GM19467 (cell line): ENCODE data around the gene HEBP2.
"Not testable (repeated sequence)": the region's sequence is repeated elsewhere in the genome, so short reads cannot be mapped to it uniquely, and the experiment has no call there.

Source experiments
- ATAC-seq: cut with Tn5 transposase; IDR thresholded peaks from one replicate; pipeline ENCODE4 v1.9.1; 2021; ENCODE audit warnings: mild to moderate bottlenecking, moderate library complexity; ENCODE audit not compliant: unreplicated experiment

The HEBP2 gene

DNA sequence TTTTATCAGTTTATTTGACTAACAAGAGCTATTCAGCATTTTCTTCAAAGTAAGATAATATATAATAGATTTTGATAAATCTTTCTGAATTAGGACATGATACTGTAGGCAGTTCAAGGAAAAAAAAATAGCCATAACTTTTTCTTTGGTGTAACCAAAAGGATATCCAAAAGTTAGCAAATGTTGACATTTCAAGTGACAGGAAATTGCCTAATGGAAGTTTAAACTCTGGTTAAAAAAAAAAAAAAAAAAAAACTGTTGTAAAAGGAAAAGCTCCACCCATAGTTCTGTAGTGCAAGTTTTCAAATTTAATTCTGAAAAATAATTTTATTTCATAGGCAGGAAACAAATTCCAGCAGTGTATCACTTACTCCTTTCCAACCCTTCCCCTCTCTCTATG lies 18.8 kb downstream of the HEBP2 start:
- no peak for ATAC-seq

DNA sequence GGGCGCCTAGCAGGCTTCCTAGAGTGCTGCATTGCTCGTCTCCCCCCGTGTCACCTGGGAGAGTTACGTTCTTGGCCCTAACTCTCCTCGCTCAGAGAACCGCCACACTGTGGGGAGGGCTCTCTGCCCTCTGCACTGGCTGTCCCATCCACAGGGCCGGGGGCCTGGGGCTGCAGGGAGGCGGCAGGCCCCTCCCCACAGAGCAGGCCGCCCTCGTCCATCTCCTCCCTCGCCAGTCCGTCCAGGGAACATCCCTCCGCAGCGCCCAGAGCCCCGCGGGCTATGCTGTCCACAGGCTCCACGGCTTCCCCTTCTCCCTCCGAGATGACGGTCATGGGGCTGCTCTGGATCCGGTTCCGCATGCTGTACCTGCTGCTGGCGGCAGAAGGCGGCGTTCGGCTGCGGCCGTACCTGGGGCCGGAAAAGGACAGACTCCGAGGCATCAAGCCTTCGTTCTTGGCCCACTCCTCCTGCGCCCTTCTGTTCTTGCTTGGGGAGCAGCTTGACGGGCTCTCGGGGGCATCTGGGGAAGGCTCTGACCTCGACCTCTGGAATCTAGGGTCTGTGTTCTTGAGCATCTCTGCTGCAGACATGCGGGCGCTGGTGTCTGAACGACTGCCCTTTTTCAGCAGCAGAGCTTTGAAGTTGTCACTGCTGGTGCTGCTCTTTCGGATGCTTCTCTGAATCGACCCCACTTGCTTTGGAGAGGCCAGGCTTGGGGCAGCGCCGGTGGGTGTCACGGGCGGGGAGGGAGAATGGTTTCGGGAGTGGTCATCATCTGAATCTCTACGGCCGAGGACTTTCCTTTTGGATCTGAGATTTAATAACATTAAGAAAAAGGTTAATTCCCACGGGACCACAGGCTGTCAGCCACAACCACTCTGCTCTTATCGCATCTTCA lies 20.2 kb downstream of the HEBP2 start:
- ATAC-seq: no peak

DNA sequence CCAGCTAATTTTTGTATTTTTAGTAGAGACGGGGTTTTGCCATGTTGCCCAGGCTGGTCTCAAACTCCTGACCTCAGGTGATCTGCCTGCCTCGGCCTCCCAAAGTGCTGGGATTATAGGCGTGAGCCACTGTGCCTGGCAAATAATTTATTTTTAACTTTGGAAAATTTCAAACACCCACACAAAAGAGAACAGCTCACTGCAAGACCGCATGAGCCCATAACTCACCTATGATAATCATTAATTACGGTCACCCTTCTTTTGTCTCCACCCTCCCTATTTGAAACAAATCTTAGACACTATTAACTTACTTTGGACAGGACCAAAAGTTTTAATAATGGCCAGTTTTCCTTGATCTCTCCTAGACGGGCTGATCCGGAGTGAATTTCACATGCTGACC lies 21.2 kb downstream of the HEBP2 start:
- ATAC-seq: not testable (repeated sequence)

DNA sequence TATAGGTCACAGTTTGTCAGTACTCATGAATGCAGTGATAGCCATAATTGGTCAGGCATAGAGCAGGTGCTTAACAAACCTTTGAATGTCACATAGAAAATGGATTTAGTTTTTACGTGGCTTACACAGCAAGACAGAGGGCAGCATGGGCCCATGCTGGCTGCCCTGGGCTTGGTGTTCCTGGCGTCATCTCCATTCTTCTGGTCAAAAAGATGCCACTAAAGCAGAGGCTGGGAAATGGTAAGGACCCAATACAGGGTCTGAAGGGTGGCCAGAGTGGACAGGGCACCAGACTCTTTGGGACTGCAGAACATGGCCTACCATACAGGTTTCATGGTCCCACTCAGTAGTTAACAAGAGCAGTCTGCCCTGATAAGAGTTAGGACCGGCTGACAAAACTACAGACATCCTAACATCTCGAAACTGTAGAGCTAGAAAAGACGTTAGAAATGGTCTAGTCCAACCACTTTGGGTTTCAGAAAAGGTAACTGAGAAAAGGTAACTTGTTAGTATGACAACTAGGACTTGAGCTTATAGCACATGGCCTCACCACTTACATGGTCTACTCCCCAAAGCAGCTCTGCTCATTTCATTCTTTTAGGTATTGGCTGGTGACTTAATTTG lies 22.6 kb downstream of the HEBP2 start:
- ATAC-seq: no peak

DNA sequence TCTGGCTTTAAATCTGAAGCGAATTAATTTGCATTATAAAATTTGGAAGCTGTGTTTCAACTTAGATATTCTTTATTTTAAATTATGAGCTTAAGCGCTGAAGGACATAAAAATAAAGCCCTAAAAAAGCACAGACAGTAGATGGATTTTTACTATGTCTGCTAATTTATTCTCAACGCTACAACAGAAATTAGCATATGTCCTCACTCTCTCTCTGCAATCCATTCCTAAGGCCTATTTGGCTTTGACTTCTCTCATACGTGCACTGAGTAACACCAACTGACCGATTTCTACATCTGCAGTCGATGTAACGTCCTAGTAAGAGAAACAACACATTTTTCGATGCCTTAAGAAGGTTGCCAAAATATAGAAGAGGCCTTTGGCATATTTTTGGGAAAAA lies 23.7 kb downstream of the HEBP2 start:
- no peak for ATAC-seq

DNA sequence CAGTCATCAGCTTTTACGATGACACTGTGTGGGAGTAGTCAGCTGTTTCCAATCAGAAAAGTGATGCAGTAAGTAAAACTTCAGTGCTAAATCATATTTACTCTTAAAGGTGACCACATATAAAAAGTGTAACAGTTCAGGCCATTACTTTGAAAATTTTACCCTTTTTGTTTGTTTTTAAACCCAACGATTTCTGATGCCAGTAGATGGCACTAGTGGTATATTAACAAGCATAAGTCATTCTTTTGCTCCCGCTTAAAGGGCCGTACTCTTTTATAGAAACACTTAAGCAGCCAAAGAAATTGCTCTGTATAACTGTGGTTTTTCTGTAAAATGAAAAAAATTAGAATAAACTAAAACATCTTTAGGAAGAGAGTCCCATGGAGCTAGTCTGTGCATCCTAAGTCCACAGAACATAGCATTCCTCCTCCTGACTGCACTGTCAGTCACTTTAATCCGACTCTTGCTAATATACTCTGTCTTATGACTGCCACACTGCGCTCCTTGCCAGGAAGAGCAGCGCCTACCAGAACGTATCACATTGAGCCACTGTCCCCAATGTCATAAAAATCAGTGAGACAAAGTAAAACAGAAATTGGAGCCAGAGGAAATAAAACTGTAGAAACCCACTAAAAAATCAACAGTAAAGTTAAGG lies 25.0 kb downstream of the HEBP2 start:
- peak; percentile 51 for ATAC-seq

DNA sequence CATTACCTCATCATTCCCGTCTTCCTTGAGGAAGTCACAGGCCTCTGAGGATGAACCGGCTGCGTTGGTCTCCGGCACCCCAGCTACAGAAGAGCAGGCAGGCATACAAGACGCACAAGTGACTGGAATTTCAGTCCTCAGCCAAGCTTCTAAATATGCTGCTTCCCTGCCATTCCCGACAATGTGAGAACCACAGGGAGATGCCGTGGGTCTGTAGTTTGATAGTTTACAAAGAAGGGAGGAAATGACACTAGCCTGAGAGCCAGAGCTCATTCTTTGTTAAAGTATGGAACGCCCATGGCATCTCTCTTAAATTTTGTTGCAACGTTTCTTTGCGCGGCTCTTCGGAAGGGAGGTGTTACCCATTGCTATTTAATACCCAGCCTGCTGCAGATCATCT lies 25.7 kb downstream of the HEBP2 start:
- no peak for ATAC-seq

DNA sequence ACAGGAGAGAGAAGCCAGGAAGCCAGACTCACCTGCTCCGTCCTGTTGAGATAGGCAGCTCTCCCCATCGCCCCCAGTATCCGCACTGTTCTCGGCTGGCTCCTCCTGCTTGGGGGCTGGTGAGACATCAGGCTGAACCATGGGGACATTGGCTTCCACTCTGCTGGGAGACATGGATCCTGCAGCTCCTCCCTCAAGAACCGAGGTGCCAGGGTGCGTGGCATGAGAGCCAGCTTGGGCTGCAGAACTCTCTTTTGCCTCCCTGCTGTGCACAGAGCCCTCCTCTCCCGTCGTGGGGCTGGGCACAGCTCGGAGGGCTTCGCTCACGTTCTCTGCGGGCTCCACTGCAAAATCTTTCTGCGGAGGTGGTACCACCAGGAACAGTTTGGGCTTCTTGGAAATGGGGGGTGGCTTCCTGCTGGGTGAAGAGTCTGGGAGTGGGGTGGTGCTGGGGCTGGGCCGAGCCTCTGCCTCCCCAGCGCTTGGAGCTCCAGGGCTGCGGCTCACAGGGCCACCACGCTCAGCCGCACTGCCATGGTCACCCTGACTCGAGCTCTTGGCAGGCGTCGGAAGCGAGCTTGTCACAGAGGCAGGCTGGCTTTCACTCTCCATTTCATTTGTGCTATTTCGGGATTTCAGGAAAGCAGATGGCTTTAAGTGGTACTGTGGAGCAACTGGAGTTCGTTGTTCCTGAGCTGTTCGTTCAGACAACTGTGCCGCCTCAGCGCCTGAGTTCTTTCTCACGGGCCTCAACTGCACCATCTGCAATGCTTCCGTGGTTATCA lies 26.5 kb downstream of the HEBP2 start:
- ATAC-seq: no peak

DNA sequence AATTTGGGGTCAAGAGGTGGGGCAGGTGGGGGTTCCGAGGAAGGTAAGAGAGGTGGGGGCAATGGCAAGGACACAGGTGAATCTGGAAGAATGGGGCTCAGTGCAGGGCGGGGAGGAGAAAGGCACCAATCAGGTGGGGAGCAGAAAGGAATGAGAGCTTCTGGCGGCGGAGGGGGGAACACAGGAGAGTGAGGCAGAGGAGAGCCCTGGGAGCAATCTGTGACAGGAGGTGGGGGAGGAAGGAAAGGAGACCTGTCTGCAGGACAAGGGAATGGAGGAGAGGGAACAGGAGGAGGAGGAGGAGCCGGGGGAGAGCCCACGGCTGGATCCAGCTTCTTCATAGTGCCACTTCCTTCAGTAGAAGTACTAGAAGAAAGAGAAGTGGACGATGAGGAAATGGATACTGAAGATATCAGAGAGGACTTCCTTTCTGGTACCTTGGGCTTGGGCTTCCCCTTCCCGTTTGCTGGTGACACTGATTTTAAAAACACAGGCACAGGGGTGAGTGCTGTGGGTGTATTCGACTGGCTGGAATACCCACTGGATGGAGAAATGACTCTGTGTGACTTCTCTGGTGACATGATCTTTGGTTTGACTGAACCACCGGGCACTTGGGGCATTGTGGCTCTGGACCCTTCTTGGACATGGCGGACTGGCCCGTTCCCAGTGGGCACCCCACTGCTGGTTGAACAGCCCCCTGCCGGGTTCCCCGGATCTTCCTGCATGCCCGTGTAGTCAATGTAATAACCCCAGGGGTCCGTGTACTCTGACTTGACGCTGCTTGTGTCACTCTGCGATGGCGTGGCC lies 27.4 kb downstream of the HEBP2 start:
- ATAC-seq: no peak

DNA sequence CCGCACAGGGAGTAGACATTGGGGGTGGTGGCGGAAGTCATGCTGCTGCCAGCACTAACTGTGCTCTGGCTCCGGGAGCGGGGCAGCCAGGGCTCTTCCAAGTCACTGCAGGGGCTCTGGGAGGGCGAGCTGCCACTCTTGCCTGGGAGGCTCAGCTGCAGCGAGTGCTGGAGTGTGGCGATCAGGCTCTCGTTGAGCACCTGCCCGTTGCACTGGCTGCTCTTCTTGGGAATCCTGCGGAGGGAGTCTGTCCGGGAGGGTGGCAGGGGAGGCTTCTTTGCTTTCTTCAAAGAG lies 28.0 kb downstream of the HEBP2 start:
- no peak for ATAC-seq

DNA sequence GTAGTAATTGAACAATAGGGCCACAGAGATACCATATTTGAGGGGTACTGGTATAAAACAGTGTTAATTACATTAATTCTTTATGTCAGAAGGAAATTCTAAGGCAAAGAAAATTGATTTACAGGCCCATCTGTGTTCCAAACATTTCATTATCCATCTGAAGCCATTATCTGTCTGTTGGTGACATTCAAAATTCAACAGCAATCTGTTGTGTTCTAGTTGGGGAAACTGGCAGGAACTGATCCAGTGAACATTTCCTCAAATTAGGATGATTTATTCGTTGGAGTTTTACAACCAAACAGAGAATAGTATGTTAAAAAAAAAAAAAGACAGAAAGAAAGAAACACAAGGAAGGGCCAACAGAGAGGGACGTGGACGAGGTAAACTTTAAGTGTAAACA lies 30.1 kb downstream of the HEBP2 start:
- no peak for ATAC-seq

DNA sequence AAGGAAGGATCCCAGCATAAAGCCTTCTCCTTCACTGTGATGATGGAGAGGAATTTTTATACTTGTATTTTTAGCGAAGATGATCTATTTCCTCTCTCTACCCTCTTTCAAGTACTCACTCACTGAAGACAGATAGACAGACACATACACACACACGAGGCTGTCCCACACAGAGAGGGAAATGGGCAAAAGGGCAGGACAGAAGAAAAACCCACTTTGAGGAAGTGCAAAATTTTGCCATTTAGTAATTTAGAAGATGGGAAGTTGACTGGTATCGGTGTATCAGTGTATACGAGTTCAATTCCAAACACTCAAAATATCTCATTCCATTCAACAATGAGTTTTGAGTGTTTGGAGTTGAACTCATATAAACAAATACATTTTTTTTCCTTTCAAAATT lies 30.9 kb downstream of the HEBP2 start:
- ATAC-seq: no peak

DNA sequence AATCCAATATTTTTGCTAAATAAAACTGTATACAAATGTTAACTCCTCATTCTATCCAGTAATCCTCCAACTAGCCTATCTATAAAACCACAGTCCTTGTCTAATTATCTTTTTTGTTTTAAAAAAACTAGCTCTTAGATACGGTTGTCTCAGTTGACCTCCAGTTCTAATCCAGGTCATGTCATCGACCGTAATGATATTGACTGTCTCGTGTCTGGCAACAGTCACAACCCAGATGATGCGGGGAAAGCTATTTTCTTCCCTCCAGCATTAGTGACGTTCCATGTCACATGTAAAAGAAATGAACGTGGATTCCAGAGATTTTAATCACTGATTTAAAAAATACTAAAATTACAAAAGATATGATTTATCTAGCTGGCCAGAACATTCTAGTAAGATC lies 35.5 kb downstream of the HEBP2 start:
- no peak for ATAC-seq

DNA sequence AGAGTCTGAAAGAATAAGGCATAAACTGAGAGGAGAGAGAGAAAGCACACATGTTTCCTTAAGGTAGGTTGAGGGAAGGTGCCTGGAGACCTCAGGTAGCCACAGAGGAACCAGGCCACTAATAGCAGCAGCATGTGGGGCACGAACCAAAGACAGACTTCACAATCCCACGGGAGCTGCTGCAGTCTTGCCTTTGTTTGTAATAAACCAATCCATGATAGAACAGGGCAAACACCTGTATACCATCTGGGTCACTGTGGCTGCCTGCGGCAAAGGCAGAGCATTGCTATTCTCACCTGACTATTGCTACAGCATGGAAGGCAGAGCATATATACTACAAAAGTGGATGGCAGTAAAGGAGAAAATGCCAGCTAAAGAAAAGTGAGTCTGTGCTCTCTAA lies 36.3 kb downstream of the HEBP2 start:
- ATAC-seq: no peak

DNA sequence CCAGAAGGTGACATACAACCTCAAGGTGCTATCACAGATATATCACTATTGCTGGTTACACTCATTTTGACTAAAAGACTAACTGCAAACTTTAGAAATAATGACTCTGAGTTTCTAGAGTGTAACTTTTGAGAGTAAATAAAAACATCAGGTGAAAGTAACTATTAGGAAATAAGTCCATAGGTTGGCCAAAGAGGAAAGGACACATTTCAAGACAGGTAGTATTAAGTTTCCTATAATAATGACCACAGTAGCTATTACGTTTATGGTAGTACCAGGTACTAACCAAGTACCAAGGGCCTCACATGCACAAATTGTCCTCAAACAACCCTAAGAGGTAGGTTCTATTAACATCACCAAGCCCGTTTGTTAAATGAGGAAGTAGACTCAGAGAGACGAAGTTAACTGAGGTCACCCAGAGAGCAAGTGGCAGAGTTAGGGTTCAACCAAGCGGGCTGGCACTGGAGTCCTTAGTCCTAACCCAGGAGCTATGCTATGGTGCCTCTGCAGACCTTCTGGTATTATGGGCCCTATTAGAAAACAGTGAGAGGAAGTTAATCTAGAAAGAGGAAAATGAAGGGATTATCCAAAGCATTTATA lies 36.8 kb downstream of the HEBP2 start:
- ATAC-seq: no peak

DNA sequence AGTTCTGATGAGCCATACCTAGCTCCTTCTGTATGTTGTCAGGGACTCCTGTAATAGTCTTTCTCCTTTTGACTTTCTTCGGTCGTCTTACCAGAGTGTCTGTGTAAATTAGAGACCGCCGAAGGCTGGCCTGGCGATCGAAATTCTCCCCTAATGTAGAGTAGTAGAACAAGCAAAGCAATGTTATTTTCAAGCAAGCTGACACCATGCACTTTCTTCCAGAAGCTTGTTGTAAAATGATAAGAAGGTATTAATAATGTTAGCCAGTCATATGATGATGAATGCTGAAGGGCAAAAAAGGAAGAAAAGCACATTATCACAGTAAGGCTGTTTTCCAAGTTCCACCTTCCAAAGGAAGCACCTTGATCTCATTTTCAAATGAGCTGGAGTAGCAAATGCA lies 37.9 kb downstream of the HEBP2 start:
- ATAC-seq: no peak

DNA sequence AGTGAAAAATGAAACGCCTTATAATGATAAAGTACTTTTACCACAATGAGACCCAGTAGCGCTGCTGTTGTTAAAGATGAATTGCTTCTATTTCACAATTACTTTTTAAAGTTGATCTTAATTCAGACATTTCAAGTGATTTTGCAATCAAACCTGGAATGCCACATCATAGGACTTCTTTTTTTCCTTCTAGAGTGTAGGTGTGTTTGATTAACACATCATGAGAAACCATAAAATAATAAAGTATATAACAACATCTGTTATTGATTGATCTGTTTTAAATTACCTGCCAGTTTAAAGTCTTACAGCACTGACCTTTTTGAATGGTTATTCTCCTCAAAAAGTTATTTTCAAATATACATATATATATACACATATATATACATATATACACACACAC lies 38.6 kb downstream of the HEBP2 start:
- ATAC-seq: no peak

DNA sequence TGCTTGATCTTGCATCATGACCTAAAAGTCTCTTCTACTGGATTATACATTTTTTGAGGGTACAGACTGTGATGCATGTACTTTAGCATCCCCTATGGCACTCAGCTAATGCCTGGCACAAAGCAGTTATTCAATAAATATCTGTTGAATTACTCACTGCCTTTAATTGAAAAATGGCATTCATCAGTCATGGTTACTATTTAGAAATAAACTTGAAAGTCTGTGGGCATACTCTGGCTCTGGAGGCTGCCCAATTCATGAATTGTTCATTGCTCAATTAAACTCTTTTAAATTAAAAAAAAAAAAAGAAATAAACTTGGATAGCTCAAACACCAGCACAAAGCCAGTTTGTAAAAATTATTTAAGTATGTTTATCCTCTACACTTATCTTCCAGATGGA lies 40.0 kb downstream of the HEBP2 start:
- no peak for ATAC-seq

DNA sequence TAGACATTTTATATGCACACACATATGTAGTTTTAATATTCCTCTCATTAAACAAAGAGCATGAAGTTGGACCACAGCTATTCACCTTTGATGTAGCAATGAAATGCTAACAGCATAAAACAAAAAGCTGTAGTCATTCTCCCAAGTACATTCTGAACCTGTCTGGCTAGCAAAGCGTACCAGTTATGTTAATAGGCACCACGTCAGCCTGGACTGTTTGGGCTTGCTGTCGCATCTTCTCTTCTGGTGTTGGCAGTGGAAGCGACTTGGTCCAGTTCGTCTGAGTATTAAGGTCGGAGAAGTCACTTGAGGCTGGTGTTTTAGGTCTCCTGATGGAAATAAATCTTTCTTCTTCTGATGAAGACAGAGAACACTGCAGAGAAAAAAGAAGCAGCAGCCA lies 42.8 kb downstream of the HEBP2 start:
- no peak for ATAC-seq

DNA sequence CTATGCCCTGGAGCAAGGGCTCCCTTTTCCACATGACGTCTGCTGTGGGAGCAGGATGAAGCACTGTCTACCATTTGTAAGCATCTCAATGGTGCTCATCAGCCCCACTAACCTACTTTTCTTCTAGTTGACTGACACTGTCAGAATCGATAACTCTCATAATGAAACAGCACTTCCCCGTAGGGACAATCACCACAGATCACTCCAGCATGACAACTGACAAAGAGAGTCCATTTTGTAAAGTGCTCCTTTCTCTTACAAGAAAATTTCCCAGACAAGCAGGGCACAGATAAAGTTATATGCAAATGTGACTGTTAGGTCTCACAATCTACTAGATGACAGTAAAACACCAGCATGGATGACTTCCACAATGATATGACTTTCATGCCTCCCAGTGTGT lies 46.4 kb downstream of the HEBP2 start:
- no peak for ATAC-seq
